Gastrocnemius medialis (tissue), 4 donors: Measurements from ENCODE around the gene STRIP1. TPM values are rescaled to one million over a fixed set of nuclear protein-coding genes. Genes with fewer than 3 reads are reported as not detected.

Experiments
- ATAC-seq, 2 donors: fragments of 150-250 bp; one replicate each; pipeline ENCODE4 v1.9.1; 2016
- DNase-seq, 2 donors: peaks; one replicate each; pipeline ENCODE4 v3.0.0-alpha.2; 2019
- H3K27ac ChIP-seq, 4 donors: fragments of 200-600 bp; sonication (generic); 1 replicate in 1 of 4; 2 replicates in 3 of 4; pipeline ENCODE4 v1.5.1; 2016 to 2018; ENCODE audit warnings: mild to moderate bottlenecking in 2 of 4, moderate library complexity in 1 of 4
- H3K27me3 ChIP-seq, 3 donors: fragments of 200-600 bp; sonication (generic) in 2 of 3; 1 replicate in 1 of 3; 2 replicates in 2 of 3; pipeline versions ENCODE4 v1.5.1 to v1.6.0; 2016 to 2019; ENCODE audit warnings: mild to moderate bottlenecking in 1 of 3, moderate library complexity in 1 of 3
- H3K36me3 ChIP-seq, 2 donors: fragments of 200-600 bp; sonication (generic) in 1 of 2; one replicate each; pipeline ENCODE4 v1.5.1; 2017 to 2018
- H3K4me1 ChIP-seq, 2 donors: fragments of 200-600 bp; sonication (generic) in 1 of 2; one replicate each; pipeline ENCODE4 v1.5.1; 2016 to 2017; ENCODE audit warnings: mild to moderate bottlenecking in 2 of 2
- H3K4me3 ChIP-seq, 4 donors: fragments of 200-600 bp; sonication (generic) in 3 of 4; 1 replicate in 1 of 4; 2 replicates in 3 of 4; pipeline ENCODE4 v1.5.1; 2016 to 2019; ENCODE audit warnings: mild to moderate bottlenecking in 2 of 4
- H3K9me3 ChIP-seq, 3 donors: fragments of 200-600 bp; sonication (generic) in 2 of 3; 1 replicate in 1 of 3; 2 replicates in 2 of 3; pipeline ENCODE4 v1.5.1; 2016 to 2019
- CTCF ChIP-seq, 5 experiments: fragments of 450-650 bp in 3 of 5; fragments of 200-600 bp in 2 of 5; sonication (generic) in 2 of 5; IDR thresholded peaks in 4 of 5; conservative IDR thresholded peaks in 1 of 5; 1 replicate in 4 of 5; 2 replicates in 1 of 5; pipeline ENCODE4 v1.5.1; 2016 to 2019; ENCODE audit warnings: antibody characterized with exemption in 5 of 5, mild to moderate bottlenecking in 3 of 5, moderate library complexity in 3 of 5
- POLR2A ChIP-seq, 2 donors: fragments of 450-650 bp; IDR thresholded peaks; one replicate each; pipeline ENCODE4 v1.6.1; 2017; ENCODE audit warnings: antibody characterized with exemption in 2 of 2, mild to moderate bottlenecking in 2 of 2, moderate library complexity in 2 of 2
- in situ Hi-C, 4 donors: fragments of 200-750 bp; cut with MboI; loops; one replicate each; pipeline versions ENCODE4 v1.15.0 to v1.8.0; 2017; ENCODE audit warnings: low sequenced_read_pairs in 4 of 4
- intact Hi-C: fragments of 100-400 bp; cut with DNase I; formaldehyde crosslinking; loops from one replicate; pipeline ENCODE4 v1.15.1; 2023; ENCODE audit warnings: low total_unique reads
- total RNA-seq, 4 donors: library from RNA; depleted of rRNA; stranded (reverse); fragments of >200 nt; gene quantifications; one replicate each; pipeline versions ENCODE4 v1.1.0 to v1.2.3, GENCODE V29; 2016

The STRIP1 gene, protein sequence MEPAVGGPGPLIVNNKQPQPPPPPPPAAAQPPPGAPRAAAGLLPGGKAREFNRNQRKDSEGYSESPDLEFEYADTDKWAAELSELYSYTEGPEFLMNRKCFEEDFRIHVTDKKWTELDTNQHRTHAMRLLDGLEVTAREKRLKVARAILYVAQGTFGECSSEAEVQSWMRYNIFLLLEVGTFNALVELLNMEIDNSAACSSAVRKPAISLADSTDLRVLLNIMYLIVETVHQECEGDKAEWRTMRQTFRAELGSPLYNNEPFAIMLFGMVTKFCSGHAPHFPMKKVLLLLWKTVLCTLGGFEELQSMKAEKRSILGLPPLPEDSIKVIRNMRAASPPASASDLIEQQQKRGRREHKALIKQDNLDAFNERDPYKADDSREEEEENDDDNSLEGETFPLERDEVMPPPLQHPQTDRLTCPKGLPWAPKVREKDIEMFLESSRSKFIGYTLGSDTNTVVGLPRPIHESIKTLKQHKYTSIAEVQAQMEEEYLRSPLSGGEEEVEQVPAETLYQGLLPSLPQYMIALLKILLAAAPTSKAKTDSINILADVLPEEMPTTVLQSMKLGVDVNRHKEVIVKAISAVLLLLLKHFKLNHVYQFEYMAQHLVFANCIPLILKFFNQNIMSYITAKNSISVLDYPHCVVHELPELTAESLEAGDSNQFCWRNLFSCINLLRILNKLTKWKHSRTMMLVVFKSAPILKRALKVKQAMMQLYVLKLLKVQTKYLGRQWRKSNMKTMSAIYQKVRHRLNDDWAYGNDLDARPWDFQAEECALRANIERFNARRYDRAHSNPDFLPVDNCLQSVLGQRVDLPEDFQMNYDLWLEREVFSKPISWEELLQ
- total RNA-seq, result 10 to 100 TPM; 17.9 to 31.4 (median 20.7) TPM

- no peaks in the 10 kb centered on the region for H3K27me3 ChIP-seq
- H3K4me3 ChIP-seq, result peak within 1 kb of the TSS; percentile 80 to 97 (median 83)
- peak; percentile 87 to 92 for DNase-seq
- TF ChIP-seq CTCF (IDR thresholded peaks at IDR 0.05 in 4 of 5, conservative IDR thresholded peaks at IDR 0.05 in 1 of 5), result no peak
- peak; percentile 49 to 69 for TF ChIP-seq POLR2A (IDR thresholded peaks at IDR 0.05)
- in situ Hi-C loops (loop anchor here in 1 of 4 donors (25.0 kb wide), 1 partner anchor 303 kb away; the partner anchor contains the start of gene RBM15), intact Hi-C loops (loop anchor here (1.0 kb wide), 1 partner anchor 304 kb away; no protein-coding TSS in a partner anchor)
- ATAC-seq, result peak; percentile 98 to 99
- H3K4me1 ChIP-seq, result peaks cover 14 to 20% of the 10 kb centered on the region in 2 donors
- peaks cover 2 to 24% of the 10 kb centered on the region in 2 donors for H3K36me3 ChIP-seq
- H3K9me3 ChIP-seq, result no peaks in the 10 kb centered on the region
- H3K27ac ChIP-seq, result peak within 1 kb of the TSS; percentile 85 to 95 (median 90)
Measured at GRCh38 chr1:110034451-110035235, at the start of gene STRIP1. STRIP1 (plus strand) TSS chr1:110034624; CDS start chr1:110034638, 14 bp downstream.

- ATAC-seq (peak in 1 of 2 donors; percentile 7), DNase-seq (no peak)
- intact Hi-C loops, result loop anchor here (2.0 kb wide), 3 partner anchors 63 to 345 kb away; partner anchors contain the start of gene CSF1
- in situ Hi-C loops, result loop anchor here (5.0 to 10.0 kb wide), 9 partner anchors 208 to 443 kb away; partner anchors contain the start of genes GNAI3 (in 2 of the 4) and GSTM2 (in 1 of the 4)
- Histone ChIP-seq H3K27me3 (no peaks in the 10 kb centered on the region), H3K36me3 (no peaks in the 10 kb centered on the region), H3K9me3 (no peaks in the 10 kb centered on the region), H3K27ac (peak overlapping the region; percentile 92 to 99 (median 96)), H3K4me1 (peaks cover 54 to 58% of the 10 kb centered on the region in 2 donors), H3K4me3 (peak overlapping the region; percentile 74 to 95 (median 82))
- no peak for TF ChIP-seq CTCF (IDR thresholded peaks at IDR 0.05 in 4 of 5, conservative IDR thresholded peaks at IDR 0.05 in 1 of 5)
- TF ChIP-seq POLR2A (IDR thresholded peaks at IDR 0.05), result no peak
Measured at GRCh38 chr1:109985247-109986053, 49.0 kb upstream of the STRIP1 start.

DNA sequence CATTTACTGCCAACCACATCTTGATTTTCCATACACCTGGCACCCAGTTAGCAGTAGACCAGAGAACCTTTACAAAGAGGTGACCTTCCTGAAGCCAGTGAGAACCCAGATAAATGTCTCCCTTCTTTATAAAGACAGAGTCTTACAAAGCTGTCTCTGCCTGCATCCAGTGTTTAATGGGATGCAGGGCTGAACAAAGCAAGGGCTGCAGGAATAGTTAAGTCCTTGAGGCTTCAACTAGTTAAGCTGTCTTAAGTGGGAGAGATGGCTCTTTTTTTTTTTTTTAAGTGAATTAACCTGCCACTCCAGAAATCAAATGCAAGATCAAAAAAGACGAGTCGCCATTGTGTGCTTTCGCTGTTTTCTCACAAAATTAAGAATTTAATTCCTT is 48.4 kb upstream of the STRIP1 start:
- H3K4me1 ChIP-seq, result peaks cover 54 to 64% of the 10 kb centered on the region in 2 donors
- H3K27ac ChIP-seq, result peak overlapping the region; percentile 92 to 99 (median 96)
- intact Hi-C loops, result no loop called here
- no peak for ATAC-seq
- in situ Hi-C loops, result loop anchor here (5.0 to 10.0 kb wide), 9 partner anchors 209 to 444 kb away; partner anchors contain the start of genes GNAI3 (in 2 of the 4) and GSTM2 (in 1 of the 4)
- peak overlapping the region; percentile 74 to 95 (median 82) for H3K4me3 ChIP-seq
- H3K9me3 ChIP-seq, result no peaks in the 10 kb centered on the region
- TF ChIP-seq POLR2A (IDR thresholded peaks at IDR 0.05), result no peak
- no peak for TF ChIP-seq CTCF (IDR thresholded peaks at IDR 0.05 in 4 of 5, conservative IDR thresholded peaks at IDR 0.05 in 1 of 5)
- no peak for DNase-seq
- H3K36me3 ChIP-seq, result no peaks in the 10 kb centered on the region
- H3K27me3 ChIP-seq, result no peaks in the 10 kb centered on the region
